Metanephros (tissue), 1 donor: ENCODE results near the gene KLF3. TPM values are rescaled to one million over a fixed set of nuclear protein-coding genes. Genes with fewer than 3 reads are reported as not detected.

Source experiments
- total RNA-seq: library from RNA; depleted of rRNA; stranded (reverse); fragments of >200 nt; gene quantifications from one replicate; pipeline ENCODE4 v1.2.3, GENCODE V29; 2014

The KLF3 gene
- total RNA-seq: 37.1 TPM

GRCh38 chr4:38663801-38664705, at the start of gene KLF3:
Gene KLF3 (plus strand): TSS chr4:38664199. CDS start chr4:38680626, 16,427 bp downstream.

Other genes starting within 250 kb of the KLF3 start
- 1.1 TPM for gene TLR10, start 118.8 kb downstream of the KLF3 start, total RNA-seq
- gene TLR1, start 140.6 kb downstream of the KLF3 start, total RNA-seq: 7.6 TPM
- 1.5 TPM for gene TLR6, start 192.6 kb downstream of the KLF3 start, total RNA-seq
- gene FAM114A1, start 203.6 kb downstream of the KLF3 start, total RNA-seq: 49.9 TPM